GM12891 (cell line): ENCODE results near the gene ELOVL5.

Experiments
- PAX5 ChIP-seq: IDR thresholded peaks from 2 replicates; pipeline ENCODE4 v1.6.1; 2011; ENCODE audit warnings: low read length, moderate library complexity, mild to moderate bottlenecking; ENCODE audit not compliant: insufficient read depth, severe bottlenecking
- POLR2A ChIP-seq: IDR thresholded peaks from 2 replicates; pipeline ENCODE4 v1.6.1; 2011; ENCODE audit warnings: low read depth, low read length, control low read depth
- POLR2AphosphoS5 ChIP-seq: IDR thresholded peaks from 2 replicates; pipeline ENCODE4 v1.6.1; 2011; ENCODE audit warnings: low read depth, low read length, control low read depth
- SPI1 ChIP-seq: IDR thresholded peaks from 2 replicates; pipeline ENCODE4 v1.6.1; 2011; ENCODE audit warnings: low read depth, low read length, control low read depth
- TAF1 ChIP-seq: IDR thresholded peaks from 2 replicates; pipeline ENCODE4 v1.6.1; 2011; ENCODE audit warnings: low read depth, low read length, control low read depth

- TF ChIP-seq POLR2AphosphoS5 (no peak), POLR2A (no peak), SPI1 (no peak), TAF1 (no peak), PAX5 (no peak)
Observed at GRCh38 chr6:53352360-53352759, 3.6 kb upstream of the ELOVL5 start.
